Calu3 (cell line): ENCODE measurements around the gene ZFAND5. TPM values are rescaled to one million over a fixed set of nuclear protein-coding genes. Genes with fewer than 3 reads are reported as not detected.

Source experiments
- BruUV-seq: library from RNA; stranded (reverse); fragments of 400-500 nt; replicated peaks from 2 replicates; lab custom pipeline; 2021; lab: Mats Ljungman, UMichigan
- CTCF ChIA-PET: fragments of 300-600 bp; sonication (Branson Sonifier 250); formaldehyde crosslinking; loops from one replicate; lab custom pipeline; 2022; ENCODE audit warnings: antibody characterized with exemption; lab: Charles Lee
- DNase-seq: peaks from one replicate; pipeline ENCODE4 v3.0.0; 2022
- H3K27ac Mint-ChIP-seq: one replicate; pipeline ENCODE4 v1.8.0; 2022; ENCODE audit warnings: mixed read lengths; ENCODE audit not compliant: unreplicated experiment
- H3K27me3 Mint-ChIP-seq: one replicate; pipeline ENCODE4 v1.8.0; 2022; ENCODE audit warnings: mixed read lengths; ENCODE audit not compliant: unreplicated experiment
- H3K36me3 Mint-ChIP-seq: one replicate; pipeline ENCODE4 v1.8.0; 2022; ENCODE audit warnings: mild to moderate bottlenecking, moderate library complexity, mixed read lengths; ENCODE audit not compliant: insufficient read depth, unreplicated experiment
- H3K4me1 Mint-ChIP-seq: one replicate; pipeline ENCODE4 v1.8.0; 2022; ENCODE audit warnings: mild to moderate bottlenecking, low read depth, mixed read lengths; ENCODE audit not compliant: unreplicated experiment
- H3K4me3 Mint-ChIP-seq: one replicate; pipeline ENCODE4 v1.8.0; 2022; ENCODE audit warnings: mild to moderate bottlenecking, low read depth, moderate library complexity, mixed read lengths; ENCODE audit not compliant: unreplicated experiment
- H3K9me3 Mint-ChIP-seq: one replicate; pipeline ENCODE4 v1.8.0; 2022; ENCODE audit warnings: low read depth, mixed read lengths; ENCODE audit not compliant: unreplicated experiment
- intact Hi-C: fragments of 100-400 bp; cut with micrococcal nuclease; formaldehyde crosslinking; loops from one replicate; pipeline ENCODE4 v1.10.0; 2022; ENCODE audit not compliant: unreplicated experiment
- total RNA-seq: library from RNA; stranded (reverse); gene quantifications from 2 replicates; pipeline ENCODE4 v1.2.3, GENCODE V29; 2022
- TF ChIP-seq, protein P1 (sequence below): fragments of 200-600 bp; IDR thresholded peaks from one replicate; pipeline ENCODE4 v1.8.0; 2022; ENCODE audit warnings: antibody characterized with exemption; ENCODE audit not compliant: unreplicated experiment

ZFAND5 gene
- total RNA-seq, 1 experiment from 2014 or later, result 115 TPM

DNA sequence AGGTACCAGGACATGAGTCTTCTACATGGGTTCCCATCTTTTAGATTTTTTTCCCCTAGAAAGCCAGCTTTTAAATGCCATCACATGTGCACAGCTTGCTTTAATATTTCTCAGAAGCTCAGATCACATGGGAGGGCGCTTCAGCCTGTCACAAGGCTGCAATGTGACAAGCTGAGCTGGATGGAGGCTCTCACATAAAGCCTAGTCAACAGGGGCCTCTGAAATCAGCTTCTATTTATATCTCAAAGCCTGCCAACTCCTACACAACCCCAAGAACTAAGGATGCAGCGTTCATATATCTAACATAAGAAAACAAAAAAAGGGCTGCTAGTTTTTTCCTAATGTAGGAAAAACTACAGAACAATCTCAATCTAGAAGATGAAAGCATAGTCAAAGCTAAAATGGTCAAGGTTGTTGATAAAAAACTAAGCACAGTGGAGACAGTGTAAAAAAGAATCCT is 2.3 kb downstream of the ZFAND5 start:
- peaks cover 17% of the 10 kb centered on the region for H3K4me1 Mint-ChIP-seq
- CTCF ChIA-PET, result interaction anchor here (0.7 to 2.0 kb wide), 7 partner anchors 47 to 459 kb away, joined by 3 to 5 read pairs (median 3); no protein-coding TSS in a partner anchor
- TF ChIP-seq, protein P1, sequence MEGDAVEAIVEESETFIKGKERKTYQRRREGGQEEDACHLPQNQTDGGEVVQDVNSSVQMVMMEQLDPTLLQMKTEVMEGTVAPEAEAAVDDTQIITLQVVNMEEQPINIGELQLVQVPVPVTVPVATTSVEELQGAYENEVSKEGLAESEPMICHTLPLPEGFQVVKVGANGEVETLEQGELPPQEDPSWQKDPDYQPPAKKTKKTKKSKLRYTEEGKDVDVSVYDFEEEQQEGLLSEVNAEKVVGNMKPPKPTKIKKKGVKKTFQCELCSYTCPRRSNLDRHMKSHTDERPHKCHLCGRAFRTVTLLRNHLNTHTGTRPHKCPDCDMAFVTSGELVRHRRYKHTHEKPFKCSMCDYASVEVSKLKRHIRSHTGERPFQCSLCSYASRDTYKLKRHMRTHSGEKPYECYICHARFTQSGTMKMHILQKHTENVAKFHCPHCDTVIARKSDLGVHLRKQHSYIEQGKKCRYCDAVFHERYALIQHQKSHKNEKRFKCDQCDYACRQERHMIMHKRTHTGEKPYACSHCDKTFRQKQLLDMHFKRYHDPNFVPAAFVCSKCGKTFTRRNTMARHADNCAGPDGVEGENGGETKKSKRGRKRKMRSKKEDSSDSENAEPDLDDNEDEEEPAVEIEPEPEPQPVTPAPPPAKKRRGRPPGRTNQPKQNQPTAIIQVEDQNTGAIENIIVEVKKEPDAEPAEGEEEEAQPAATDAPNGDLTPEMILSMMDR, result no peak
- no peaks in the 10 kb centered on the region for H3K9me3 Mint-ChIP-seq
- no TSS peak for BruUV-seq
- H3K27me3 Mint-ChIP-seq, result no peaks in the 10 kb centered on the region
- intact Hi-C loops, result loop anchor here (1.0 to 5.0 kb wide), 6 partner anchors 68 to 390 kb away; no protein-coding TSS in a partner anchor
- peak overlapping the region; percentile 94 for H3K4me3 Mint-ChIP-seq
- peaks cover 69% of the 10 kb centered on the region for H3K36me3 Mint-ChIP-seq
- H3K27ac Mint-ChIP-seq, result peak overlapping the region; percentile 88
- peak; percentile 23 for DNase-seq

DNA sequence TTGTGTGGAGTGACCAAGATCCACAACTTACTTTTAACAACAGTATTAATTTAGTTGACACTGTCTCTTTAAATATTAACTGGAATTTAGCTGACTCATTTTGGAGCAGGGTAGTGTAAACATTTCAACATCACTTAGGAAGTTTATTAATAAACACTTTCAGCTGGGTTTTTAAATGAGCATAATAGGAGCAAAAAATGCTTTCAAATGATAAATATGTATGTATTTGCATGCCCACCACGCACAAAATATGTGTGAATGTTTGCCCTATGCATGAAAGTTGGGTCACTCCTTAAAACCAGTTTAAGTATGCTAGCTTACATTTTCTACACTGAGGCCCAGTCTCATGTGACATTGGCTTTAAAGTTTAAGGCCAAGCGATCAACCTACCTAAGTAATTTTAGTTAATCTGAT is 2.9 kb downstream of the ZFAND5 start:
- no peaks in the 10 kb centered on the region for H3K27me3 Mint-ChIP-seq
- DNase-seq, result no peak
- peaks cover 20% of the 10 kb centered on the region for H3K4me1 Mint-ChIP-seq
- TF ChIP-seq, protein P1, result no peak
- intact Hi-C loops, result loop anchor here (1.0 to 5.0 kb wide), 6 partner anchors 68 to 390 kb away; no protein-coding TSS in a partner anchor
- H3K9me3 Mint-ChIP-seq, result no peaks in the 10 kb centered on the region
- peak overlapping the region; percentile 94 for H3K4me3 Mint-ChIP-seq
- no TSS peak for BruUV-seq
- peak overlapping the region; percentile 88 for H3K27ac Mint-ChIP-seq
- peaks cover 73% of the 10 kb centered on the region for H3K36me3 Mint-ChIP-seq
- CTCF ChIA-PET, result interaction anchor here (0.7 to 2.0 kb wide), 6 partner anchors 46 to 225 kb away, joined by 3 to 5 read pairs (median 4); no protein-coding TSS in a partner anchor

DNA sequence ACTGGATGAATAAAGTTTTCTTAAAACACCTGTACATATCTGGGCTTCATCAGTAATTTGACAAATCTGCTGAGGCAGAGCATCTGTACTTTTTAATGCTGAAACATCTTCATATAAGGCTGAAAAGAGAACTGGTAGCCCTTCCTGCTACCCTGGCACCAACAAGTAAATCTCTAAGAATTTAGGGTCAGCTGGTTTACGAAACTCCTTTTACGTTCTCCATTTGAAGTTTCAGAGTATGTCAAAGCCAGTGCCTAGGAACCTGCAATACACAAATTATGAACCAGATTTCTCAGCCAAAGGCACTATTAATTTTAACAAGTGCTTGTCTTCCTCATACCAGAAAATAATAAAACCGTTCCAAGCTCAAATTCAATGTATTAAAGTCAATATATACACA is 3.8 kb downstream of the ZFAND5 start:
- TF ChIP-seq, protein P1, result no peak
- H3K4me3 Mint-ChIP-seq, result peak overlapping the region; percentile 94
- BruUV-seq, result no TSS peak
- intact Hi-C loops, result loop anchor here (5.0 kb wide), 5 partner anchors 116 to 391 kb away; no protein-coding TSS in a partner anchor
- peaks cover 29% of the 10 kb centered on the region for H3K4me1 Mint-ChIP-seq
- H3K36me3 Mint-ChIP-seq, result peaks cover 83% of the 10 kb centered on the region
- no peaks in the 10 kb centered on the region for H3K9me3 Mint-ChIP-seq
- H3K27ac Mint-ChIP-seq, result peak overlapping the region; percentile 36
- CTCF ChIA-PET, result interaction anchor here (2.0 kb wide), 1 partner anchor 216 kb away, joined by 5 read pairs; no protein-coding TSS in a partner anchor
- DNase-seq, result no peak
- H3K27me3 Mint-ChIP-seq, result no peaks in the 10 kb centered on the region

DNA sequence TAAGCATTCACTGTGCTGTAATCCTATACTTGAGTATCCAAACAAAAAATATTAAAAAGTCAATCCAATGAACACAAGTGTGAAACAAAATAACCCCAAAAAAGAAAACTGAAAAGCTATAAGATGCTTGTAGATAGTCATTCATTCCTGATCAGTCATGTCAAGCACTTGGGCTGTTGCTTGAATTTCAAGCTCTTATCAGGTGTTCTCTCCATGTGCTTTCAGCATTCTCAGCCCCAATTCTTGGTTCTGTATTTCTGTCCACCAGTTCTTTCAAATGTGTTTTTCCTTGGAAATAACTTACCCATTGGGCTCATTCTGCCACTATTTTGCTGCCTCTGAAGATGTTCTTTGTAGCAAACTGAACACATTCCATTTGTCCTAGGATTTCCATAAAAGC is 4.7 kb downstream of the ZFAND5 start:
- no peak overlapping the region for H3K27ac Mint-ChIP-seq
- no peak for DNase-seq
- no TSS peak for BruUV-seq
- H3K9me3 Mint-ChIP-seq, result no peaks in the 10 kb centered on the region
- intact Hi-C loops, result loop anchor here (5.0 kb wide), 5 partner anchors 117 to 392 kb away; no protein-coding TSS in a partner anchor
- CTCF ChIA-PET, result interaction anchor here (0.6 kb wide), 1 partner anchor 196 kb away, joined by 4 read pairs; no protein-coding TSS in a partner anchor
- H3K36me3 Mint-ChIP-seq, result peaks cover 86% of the 10 kb centered on the region
- H3K27me3 Mint-ChIP-seq, result no peaks in the 10 kb centered on the region
- TF ChIP-seq, protein P1, result no peak
- H3K4me1 Mint-ChIP-seq, result peaks cover 36% of the 10 kb centered on the region
- peak overlapping the region; percentile 94 for H3K4me3 Mint-ChIP-seq
